ENCODE data around the gene EXOC3. TPM values are rescaled to one million over a fixed set of nuclear protein-coding genes. Genes with fewer than 3 reads are reported as not detected.

Gene EXOC3
- total and polyA plus RNA-seq, 10 of the 15 experiments (the other 5 are each of a cell fraction or from before 2014, with no cell fraction given): 1.6 to 53.0 (median 27.9) TPM

DNA sequence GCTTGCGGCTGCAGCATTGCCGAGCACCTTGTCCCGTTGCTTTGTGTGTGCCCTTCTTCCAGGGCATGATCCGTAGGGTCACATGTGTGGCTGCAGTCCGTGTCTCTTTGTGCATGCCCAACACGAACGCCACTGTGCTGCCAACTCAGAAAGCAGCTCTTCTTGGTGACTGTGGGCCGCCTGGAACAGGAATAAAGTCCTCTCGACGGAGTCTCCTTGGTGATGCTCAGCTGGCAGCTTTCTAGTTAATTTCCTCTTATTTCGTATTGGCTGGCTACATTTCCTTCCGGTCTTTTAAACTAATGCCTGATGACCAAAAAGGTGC, 5.8 kb downstream of the EXOC3 start:
- Histone ChIP-seq H3K27ac (ENCODE audit: control insufficient read depth, insufficient read depth) (no peak overlapping the region), H3K4me2 (ENCODE audit: control insufficient read depth, insufficient read depth) (no peak overlapping the region), H3K36me3 (ENCODE audit: control insufficient read depth in 2 of 2, insufficient read depth in 2 of 2, low read length in 1 of 2) (peaks cover 22 to 45% of the 10 kb centered on the region in 2 experiments), H3K4me1 (ENCODE audit: control insufficient read depth, insufficient read depth, low read length) (no peaks in the 10 kb centered on the region; the same call in 1 of the 2 replicates), H4K20me1 (ENCODE audit: control insufficient read depth, insufficient read depth) (no peaks in the 10 kb centered on the region), H3K9me3 (replicated peaks; ENCODE audit: control insufficient read depth, insufficient read depth, low read length) (peaks cover 12% of the 10 kb centered on the region; the same call in 2 of the 3 replicates), H2AFZ (ENCODE audit: control insufficient read depth, low read depth, low read length) (no peak overlapping the region), H3K27me3 (replicated peaks in 1 of 2; ENCODE audit: control insufficient read depth in 2 of 2, insufficient read depth in 2 of 2, low read length in 1 of 2) (no peaks in the 10 kb centered on the region), H3K9ac (ENCODE audit: control insufficient read depth, insufficient read depth, low read length) (no peak overlapping the region), H3K79me2 (ENCODE audit: control insufficient read depth, insufficient read depth, low read length) (peaks cover 15% of the 10 kb centered on the region), H3K4me3 (no peak overlapping the region)
- ChIA-PET CTCF (interaction anchor here (1.9 kb wide), 1 partner anchor 132 kb away, joined by 6 read pairs; no protein-coding TSS in a partner anchor), RAD21 (ENCODE audit: unreplicated experiment) (interaction anchor here (0.7 kb wide), 1 partner anchor 10 kb away, joined by 3 read pairs; no protein-coding TSS in a partner anchor), POLR2A (no interaction called here), SMC1A (ENCODE audit: uncharacterized antibody, unreplicated experiment) (interaction anchor here (0.7 kb wide), 1 partner anchor 18 kb away, joined by 3 read pairs; no protein-coding TSS in a partner anchor)
- in situ Hi-C loops (cut with MboI): no loop called here
- TF ChIP-seq, protein P1, sequence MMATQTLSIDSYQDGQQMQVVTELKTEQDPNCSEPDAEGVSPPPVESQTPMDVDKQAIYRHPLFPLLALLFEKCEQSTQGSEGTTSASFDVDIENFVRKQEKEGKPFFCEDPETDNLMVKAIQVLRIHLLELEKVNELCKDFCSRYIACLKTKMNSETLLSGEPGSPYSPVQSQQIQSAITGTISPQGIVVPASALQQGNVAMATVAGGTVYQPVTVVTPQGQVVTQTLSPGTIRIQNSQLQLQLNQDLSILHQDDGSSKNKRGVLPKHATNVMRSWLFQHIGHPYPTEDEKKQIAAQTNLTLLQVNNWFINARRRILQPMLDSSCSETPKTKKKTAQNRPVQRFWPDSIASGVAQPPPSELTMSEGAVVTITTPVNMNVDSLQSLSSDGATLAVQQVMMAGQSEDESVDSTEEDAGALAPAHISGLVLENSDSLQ (IDR thresholded peaks at IDR 0.05): no peak
- TF ChIP-seq YBX1 (IDR thresholded peaks at IDR 0.05) (no peak), PAX5 (IDR thresholded peaks at IDR 0.05; ENCODE audit: borderline replicate concordance, low read depth, low read length) (no peak), ZNF217 (IDR thresholded peaks at IDR 0.05) (no peak), ZNF207 (IDR thresholded peaks at IDR 0.05; ENCODE audit: borderline replicate concordance) (no peak), TAF1 (IDR thresholded peaks at IDR 0.05; ENCODE audit: borderline replicate concordance, low read depth, low read length) (no peak), NR2C1 (IDR thresholded peaks at IDR 0.05) (no peak)
- no peak for ATAC-seq
- BruUV-seq (replicated peaks): no TSS peak
- no peak for FAIRE-seq
- no peak for DNase-seq (ENCODE audit: low read depth, low spot score)
- intact Hi-C loops (cut with micrococcal nuclease; ENCODE audit: unreplicated experiment): no loop called here
- WGBS (ENCODE audit: insufficient coverage, insufficient replicate concordance, low lambda C conversion rate, missing lambda C conversion rate): 99% methylated on average over 12 of the region's 12 CpGs

DNA sequence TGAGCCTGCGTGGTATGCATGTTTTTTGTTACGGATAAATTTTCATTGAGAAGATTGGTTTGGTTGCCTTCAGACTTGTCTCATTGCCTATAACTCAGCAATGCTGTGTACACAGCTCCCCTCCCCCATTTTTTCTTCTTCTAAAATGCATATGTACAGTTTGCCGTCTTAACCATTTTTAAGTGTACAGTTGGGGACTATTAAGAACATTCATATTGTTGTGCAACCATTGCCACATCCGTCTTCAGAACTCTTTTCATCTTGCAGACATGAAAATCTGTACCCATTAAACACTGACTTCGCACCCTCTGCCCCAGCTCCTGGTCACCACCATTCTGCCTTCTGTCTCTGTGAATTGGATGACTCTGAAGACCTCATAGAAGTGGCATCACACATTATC, 6.2 kb downstream of the EXOC3 start:
- Histone ChIP-seq H3K9ac (ENCODE audit: control insufficient read depth, insufficient read depth, low read length) (no peak overlapping the region), H4K20me1 (ENCODE audit: control insufficient read depth, insufficient read depth) (no peaks in the 10 kb centered on the region), H3K27me3 (replicated peaks in 1 of 2; ENCODE audit: control insufficient read depth in 2 of 2, insufficient read depth in 2 of 2, low read length in 1 of 2) (no peaks in the 10 kb centered on the region), H3K9me3 (replicated peaks; ENCODE audit: control insufficient read depth, insufficient read depth, low read length) (peaks cover 12% of the 10 kb centered on the region; the same call in 2 of the 3 replicates), H3K4me2 (ENCODE audit: control insufficient read depth, insufficient read depth) (no peak overlapping the region), H3K4me1 (ENCODE audit: control insufficient read depth, insufficient read depth, low read length) (no peaks in the 10 kb centered on the region; the same call in 1 of the 2 replicates), H3K27ac (ENCODE audit: control insufficient read depth, insufficient read depth) (no peak overlapping the region), H3K79me2 (ENCODE audit: control insufficient read depth, insufficient read depth, low read length) (peaks cover 10% of the 10 kb centered on the region), H3K36me3 (ENCODE audit: control insufficient read depth in 2 of 2, insufficient read depth in 2 of 2, low read length in 1 of 2) (peaks cover 26 to 48% of the 10 kb centered on the region in 2 experiments), H3K4me3 (no peak overlapping the region), H2AFZ (ENCODE audit: control insufficient read depth, low read depth, low read length) (no peak overlapping the region)
- BruUV-seq (replicated peaks): no TSS peak
- ATAC-seq: no peak
- ChIA-PET POLR2A (no interaction called here), RAD21 (ENCODE audit: unreplicated experiment) (interaction anchor here (0.7 kb wide), 1 partner anchor 9 kb away, joined by 3 read pairs; no protein-coding TSS in a partner anchor), SMC1A (ENCODE audit: uncharacterized antibody, unreplicated experiment) (interaction anchor here (0.7 kb wide), 1 partner anchor 17 kb away, joined by 3 read pairs; no protein-coding TSS in a partner anchor), CTCF (interaction anchor here (1.9 kb wide), 1 partner anchor 132 kb away, joined by 6 read pairs; no protein-coding TSS in a partner anchor)
- WGBS (ENCODE audit: insufficient coverage, insufficient replicate concordance, low lambda C conversion rate, missing lambda C conversion rate): 98% methylated on average over 5 of the region's 5 CpGs
- intact Hi-C loops (cut with micrococcal nuclease; ENCODE audit: unreplicated experiment): no loop called here
- DNase-seq (ENCODE audit: low read depth, low spot score): no peak
- FAIRE-seq: no peak
- in situ Hi-C loops (cut with MboI): no loop called here
- TF ChIP-seq NR2C2 (IDR thresholded peaks at IDR 0.05; ENCODE audit: borderline replicate concordance, control insufficient read depth, insufficient read length, low read depth): no peak
- TF ChIP-seq NFYB (IDR thresholded peaks at IDR 0.05; ENCODE audit: insufficient read depth, low read depth, low read length): no peak
- no peak for TF ChIP-seq MYB (IDR thresholded peaks at IDR 0.05; ENCODE audit: borderline replicate concordance, low read depth, low read length)
- TF ChIP-seq RELA (IDR thresholded peaks at IDR 0.05; ENCODE audit: borderline replicate concordance, partially characterized antibody): no peak
- TF ChIP-seq HDAC6 (IDR thresholded peaks at IDR 0.05; ENCODE audit: unreplicated experiment): no peak
- TF ChIP-seq WRNIP1 (IDR thresholded peaks at IDR 0.05; ENCODE audit: borderline replicate concordance, low read depth, low read length): no peak
- TF ChIP-seq, protein P2, sequence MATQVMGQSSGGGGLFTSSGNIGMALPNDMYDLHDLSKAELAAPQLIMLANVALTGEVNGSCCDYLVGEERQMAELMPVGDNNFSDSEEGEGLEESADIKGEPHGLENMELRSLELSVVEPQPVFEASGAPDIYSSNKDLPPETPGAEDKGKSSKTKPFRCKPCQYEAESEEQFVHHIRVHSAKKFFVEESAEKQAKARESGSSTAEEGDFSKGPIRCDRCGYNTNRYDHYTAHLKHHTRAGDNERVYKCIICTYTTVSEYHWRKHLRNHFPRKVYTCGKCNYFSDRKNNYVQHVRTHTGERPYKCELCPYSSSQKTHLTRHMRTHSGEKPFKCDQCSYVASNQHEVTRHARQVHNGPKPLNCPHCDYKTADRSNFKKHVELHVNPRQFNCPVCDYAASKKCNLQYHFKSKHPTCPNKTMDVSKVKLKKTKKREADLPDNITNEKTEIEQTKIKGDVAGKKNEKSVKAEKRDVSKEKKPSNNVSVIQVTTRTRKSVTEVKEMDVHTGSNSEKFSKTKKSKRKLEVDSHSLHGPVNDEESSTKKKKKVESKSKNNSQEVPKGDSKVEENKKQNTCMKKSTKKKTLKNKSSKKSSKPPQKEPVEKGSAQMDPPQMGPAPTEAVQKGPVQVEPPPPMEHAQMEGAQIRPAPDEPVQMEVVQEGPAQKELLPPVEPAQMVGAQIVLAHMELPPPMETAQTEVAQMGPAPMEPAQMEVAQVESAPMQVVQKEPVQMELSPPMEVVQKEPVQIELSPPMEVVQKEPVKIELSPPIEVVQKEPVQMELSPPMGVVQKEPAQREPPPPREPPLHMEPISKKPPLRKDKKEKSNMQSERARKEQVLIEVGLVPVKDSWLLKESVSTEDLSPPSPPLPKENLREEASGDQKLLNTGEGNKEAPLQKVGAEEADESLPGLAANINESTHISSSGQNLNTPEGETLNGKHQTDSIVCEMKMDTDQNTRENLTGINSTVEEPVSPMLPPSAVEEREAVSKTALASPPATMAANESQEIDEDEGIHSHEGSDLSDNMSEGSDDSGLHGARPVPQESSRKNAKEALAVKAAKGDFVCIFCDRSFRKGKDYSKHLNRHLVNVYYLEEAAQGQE (IDR thresholded peaks at IDR 0.05; ENCODE audit: low read depth, low read length): no peak
